NCI-H146 treated with DMSO at 0.1 percent for 48 hours (cell line): ENCODE results near the gene FKRP.
"Not testable (repeated sequence)": the region's sequence is repeated elsewhere in the genome, so short reads cannot be mapped to it uniquely, and the experiment has no call there.

Source experiments
- DNase-seq: peaks from one replicate; lab custom pipeline; 2025; ENCODE audit not compliant: unreplicated experiment; lab: John Stamatoyannopoulos, UW

The FKRP gene

GRCh38 chr19:46785054-46785979 lies 39.5 kb downstream of the FKRP start:
- no peak for DNase-seq

GRCh38 chr19:46785980-46786235 lies 40.1 kb downstream of the FKRP start:
- no peak for DNase-seq

GRCh38 chr19:46786236-46787039 lies 40.6 kb downstream of the FKRP start:
- DNase-seq, result no peak

GRCh38 chr19:46787040-46787330 lies 41.1 kb downstream of the FKRP start:
- no peak for DNase-seq

DNA sequence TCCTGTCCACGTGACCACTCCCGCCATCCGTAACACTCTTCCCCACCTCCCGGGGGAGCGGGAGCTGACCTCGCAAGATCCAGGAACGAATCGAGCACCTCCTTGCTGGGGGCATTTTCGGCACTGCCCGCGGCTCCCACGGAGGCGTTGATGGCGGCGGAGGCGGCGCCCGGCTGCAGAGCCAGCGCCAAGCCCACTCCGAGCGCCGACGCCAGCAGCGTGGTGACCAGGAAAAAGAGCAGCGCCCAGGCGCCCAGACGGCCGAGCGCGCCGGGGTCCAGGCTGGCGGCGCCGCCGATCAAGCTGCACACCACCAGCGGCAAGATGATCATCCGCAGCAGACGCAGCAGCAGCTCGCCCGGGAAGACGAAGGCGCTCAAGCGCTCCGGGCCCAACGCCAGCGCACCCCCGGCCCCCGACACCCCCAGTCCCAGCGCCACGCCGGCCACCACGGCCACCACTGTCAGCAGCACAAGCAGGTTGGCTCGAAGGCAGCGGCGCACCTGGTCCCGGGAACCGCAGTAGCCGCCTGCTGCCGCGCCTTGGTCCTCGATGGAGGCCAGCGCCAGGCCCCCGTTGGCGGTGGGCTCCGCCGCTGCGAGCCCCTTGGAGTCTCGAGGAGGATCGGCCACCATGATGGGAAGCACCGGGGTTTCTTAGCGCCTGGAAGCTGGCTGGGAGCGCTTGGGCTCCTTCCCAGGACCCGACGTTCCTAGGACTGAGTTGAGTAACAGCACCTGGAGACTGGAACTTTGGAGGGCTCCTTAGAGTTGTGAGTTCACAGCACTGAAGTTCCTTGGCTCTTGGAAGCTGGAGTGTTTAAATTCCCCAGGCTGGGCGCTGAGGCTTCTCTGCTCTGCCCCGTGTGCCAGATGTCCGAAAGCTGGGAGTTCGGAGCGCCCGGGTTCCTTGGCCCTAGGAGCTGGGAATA lies 41.7 kb downstream of the FKRP start:
- DNase-seq, result peak; percentile 46

- DNase-seq, result peak; percentile 84
Measured at GRCh38 chr19:46788262-46788967, 42.6 kb downstream of the FKRP start, which contains the start of gene SLC1A5. Gene SLC1A5, minus strand, starts transcription at chr19:46788594. Its CDS starts 629 bp downstream, at chr19:46787965.

- no peak for DNase-seq
Measured at GRCh38 chr19:46788968-46789338, 43.1 kb downstream of the FKRP start.

- DNase-seq, result no peak
Measured at GRCh38 chr19:46789371-46789770, 43.5 kb downstream of the FKRP start.

- no peak for DNase-seq
Measured at GRCh38 chr19:46791944-46792343, 46.1 kb downstream of the FKRP start.

GRCh38 chr19:46797881-46798280 lies 52.0 kb downstream of the FKRP start:
- DNase-seq, result no peak

- no peak for DNase-seq
Measured at GRCh38 chr19:46798713-46799112, 52.9 kb downstream of the FKRP start.

DNA sequence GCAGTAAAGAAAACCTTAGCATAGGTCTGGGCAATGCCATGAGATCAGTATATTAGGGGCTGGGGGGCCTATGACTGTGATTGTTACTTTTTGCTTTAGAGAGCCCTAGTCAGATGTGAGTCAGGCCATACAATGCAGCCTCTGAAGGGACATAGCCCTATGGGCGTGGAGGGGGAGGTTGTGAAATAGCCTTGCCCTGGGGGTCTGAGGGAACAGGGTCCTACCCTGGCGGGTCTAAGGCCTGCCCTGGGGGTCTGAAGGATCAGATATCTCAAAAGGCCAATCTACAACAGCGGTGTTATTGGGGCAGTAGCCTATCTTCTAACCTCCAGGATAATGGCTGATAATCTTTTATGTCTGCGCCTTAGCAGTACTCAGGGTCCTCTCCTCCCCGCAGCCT lies 56.3 kb downstream of the FKRP start:
- no peak for DNase-seq

GRCh38 chr19:46803555-46803954 lies 57.7 kb downstream of the FKRP start:
- DNase-seq, result no peak

- DNase-seq, result not testable (repeated sequence)
Measured at GRCh38 chr19:46804432-46804831, 58.6 kb downstream of the FKRP start.

- DNase-seq, result no peak
Measured at GRCh38 chr19:46806656-46807055, 60.8 kb downstream of the FKRP start.
